Anterior cingulate cortex (tissue), 58 donors: ENCODE results near the gene FAM131A.

Experiments
- DNase-seq, 58 donors: peaks; one replicate each; lab custom pipeline; 2025; lab: John Stamatoyannopoulos, UW

Gene FAM131A

DNA sequence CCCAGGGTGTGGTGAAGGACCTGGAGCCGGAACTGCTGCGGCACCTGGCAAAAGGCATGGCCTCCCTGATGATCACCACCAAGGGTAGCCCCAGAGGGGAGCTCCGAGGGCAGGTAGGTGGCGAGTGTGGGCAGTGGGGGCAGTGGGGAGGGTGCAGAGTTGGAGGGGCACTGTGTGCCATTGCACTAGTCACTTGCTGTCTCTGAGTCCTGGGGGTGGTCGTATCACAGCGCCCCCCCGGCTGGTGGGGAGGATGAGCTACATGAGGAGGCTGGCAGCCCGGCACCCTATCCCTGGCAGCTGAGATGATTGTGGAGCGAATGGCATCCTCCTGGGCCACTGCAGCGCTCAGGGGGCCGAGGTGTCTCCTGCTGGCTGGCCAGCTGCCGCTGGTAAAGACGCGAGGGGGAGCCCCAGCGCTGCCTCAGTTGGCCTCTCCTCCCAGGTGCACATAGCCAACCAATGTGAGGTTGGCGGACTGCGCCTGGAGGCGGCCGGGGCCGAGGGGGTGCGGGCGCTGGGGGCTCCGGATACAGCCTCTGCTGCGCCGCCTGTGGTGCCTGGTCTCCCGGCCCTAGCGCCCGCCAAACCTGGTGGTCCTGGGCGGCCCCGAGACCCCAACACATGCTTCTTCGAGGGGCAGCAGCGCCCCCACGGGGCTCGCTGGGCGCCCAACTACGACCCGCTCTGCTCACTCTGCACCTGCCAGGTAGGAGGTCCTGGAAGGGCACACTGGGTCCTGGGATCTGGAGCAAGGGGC is 48.8 kb downstream of the FAM131A start:
- no peak for DNase-seq

DNA sequence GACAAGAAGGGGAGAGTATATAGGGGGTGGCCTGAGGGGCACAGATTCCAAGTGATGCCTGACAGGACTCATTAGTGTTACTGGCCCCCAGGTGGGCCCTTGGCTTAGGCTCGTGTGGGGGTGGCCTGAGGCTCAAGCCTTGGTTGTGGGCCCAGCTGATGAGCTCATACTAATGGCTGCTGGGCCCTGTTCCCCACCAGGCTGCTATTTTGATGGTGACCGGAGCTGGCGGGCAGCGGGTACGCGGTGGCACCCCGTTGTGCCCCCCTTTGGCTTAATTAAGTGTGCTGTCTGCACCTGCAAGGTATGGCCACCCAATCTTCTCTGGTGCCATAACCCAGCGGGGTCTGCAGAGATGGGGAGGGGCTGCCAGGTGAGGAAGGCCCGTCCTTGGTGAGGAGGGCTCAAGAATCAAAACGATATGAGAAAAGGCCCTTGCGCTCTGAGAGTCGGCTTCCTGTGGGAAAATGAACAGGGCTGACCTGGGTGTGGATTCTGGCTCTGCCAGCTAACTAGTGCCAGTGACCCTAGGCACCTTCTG is 49.8 kb downstream of the FAM131A start:
- no peak for DNase-seq

DNA sequence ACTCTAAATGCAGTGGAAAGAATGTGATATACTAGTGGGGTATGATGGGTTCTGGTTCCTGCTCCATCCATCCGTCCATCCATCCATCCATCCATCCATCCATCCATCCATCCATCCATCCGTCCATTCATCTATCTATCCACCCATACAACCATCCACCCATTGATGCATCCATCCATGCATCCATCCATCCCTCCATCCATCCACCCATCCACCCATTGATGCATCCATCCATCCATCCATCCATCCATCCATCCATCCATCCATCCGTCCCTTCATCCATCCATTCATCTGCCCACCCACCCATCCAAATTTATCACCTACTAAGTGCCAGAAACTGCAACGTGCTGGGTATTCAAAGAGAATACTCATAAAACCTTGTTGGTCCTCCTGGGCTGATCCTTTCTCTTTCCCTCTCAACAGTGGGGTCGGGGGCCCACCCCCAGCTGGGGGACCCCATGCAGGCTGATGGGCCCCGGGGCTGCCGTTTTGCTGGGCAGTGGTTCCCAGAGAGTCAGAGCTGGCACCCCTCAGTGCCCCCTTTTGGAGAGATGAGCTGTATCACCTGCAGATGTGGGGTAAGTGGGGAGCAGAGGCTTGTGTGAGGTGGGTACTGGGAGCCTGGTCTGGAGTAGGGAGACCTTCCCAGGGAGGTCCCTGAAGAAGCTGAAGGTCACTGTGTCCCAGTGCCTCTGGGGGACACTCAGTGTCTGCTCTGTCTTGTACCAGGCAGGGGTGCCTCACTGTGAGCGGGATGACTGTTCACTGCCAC is 51.0 kb downstream of the FAM131A start:
- no peak for DNase-seq

DNA sequence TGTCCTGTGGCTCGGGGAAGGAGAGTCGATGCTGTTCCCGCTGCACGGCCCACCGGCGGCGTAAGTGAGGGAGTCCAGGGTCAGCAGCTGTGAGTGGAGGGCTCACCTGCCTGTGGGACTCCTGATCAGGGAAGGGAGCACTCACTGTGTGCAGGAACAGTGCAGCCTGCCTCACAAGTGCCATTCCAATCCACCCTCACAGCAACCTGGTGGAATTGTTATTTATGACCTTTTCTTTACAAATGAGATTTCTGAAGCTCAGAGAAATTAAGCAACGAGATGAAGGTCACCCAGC is 51.5 kb downstream of the FAM131A start:
- no peak for DNase-seq

DNA sequence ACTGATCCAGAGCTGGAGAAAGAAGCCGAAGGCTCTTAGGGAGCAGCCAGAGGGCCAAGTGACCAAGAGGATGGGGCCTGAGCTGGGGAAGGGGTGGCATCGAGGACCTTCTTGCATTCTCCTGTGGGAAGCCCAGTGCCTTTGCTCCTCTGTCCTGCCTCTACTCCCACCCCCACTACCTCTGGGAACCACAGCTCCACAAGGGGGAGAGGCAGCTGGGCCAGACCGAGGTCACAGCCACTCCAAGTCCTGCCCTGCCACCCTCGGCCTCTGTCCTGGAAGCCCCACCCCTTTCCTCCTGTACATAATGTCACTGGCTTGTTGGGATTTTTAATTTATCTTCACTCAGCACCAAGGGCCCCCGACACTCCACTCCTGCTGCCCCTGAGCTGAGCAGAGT is 52.0 kb downstream of the FAM131A start:
- DNase-seq = no peak

DNA sequence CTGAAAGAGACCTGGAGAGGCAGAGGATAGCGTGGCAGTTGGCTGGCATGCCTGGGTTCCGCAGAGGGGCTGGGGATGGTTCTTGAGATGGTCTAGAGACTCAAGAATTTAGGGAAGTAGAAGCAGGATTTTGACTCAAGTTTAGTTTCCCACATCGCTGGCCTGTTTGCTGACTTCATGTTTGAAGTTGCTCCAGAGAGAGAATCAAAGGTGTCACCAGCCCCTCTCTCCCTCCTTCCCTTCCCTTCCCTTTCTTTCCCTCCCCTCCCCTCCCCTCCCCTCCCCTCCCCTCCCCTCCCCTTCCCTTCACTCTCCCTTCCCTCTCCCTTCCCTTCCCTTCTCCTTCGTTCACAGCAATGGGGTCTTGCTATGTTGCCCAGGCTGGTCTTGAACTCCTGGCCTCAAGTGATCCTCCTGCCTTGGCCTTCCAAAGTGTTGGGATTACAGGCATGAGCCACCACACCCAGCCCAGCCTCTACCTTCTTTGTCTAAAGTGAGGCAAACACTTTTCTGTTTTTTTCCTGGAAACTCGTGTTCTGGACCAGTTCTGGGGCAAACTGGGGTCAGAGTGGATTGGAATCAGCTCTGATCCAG is 52.6 kb downstream of the FAM131A start:
- no peak for DNase-seq

DNA sequence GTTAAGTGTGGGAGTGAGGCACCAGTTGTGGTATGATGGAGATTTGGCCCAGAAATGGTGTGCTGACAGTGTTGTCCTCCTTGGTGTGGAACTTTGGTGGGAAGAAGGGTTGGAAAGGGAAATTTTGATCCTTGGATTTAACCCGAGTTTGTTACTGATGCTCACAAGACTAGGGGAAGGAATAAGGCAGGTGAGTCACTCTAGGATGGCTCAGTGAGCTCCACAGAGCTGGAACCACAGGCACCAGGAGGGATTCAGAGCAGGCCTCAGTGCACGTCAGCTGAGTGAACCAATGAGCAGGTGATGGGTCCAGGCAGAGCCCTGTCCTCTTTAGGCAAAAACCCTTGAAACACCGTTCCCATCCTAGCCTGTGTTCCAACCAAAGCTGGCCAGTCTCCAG is 53.9 kb downstream of the FAM131A start:
- DNase-seq = no peak

DNA sequence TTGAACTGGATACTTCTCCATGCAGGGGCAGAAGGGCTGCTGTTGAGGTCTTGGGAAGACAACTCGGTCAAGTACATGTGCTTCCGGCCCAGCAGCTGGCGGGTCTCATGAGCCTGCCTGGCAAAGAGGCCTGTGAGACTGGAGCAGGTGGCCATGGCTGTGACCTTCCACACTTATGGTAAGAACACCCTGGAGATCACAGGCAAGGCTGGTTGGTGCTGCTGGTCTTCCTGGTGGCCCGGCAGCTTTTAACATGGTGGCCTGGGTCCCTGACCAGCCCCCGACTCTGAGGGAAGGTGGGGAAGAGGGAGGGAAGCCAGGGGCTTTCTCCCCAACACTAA is 57.9 kb downstream of the FAM131A start:
- no peak for DNase-seq
